Panc1 (cell line): Measurements from ENCODE around the gene OGFOD2. TPM values are rescaled to one million over a fixed set of nuclear protein-coding genes. Genes with fewer than 3 reads are reported as not detected.
A peak's percentile ranks its signal among the peaks of the same experiment; 100 is the strongest.

Experiments
- ATAC-seq: fragments of 200-7000 bp; cut with Tn5 transposase; 2 replicates; pipeline ENCODE4 v1.9.1; 2020; ENCODE audit warnings: mild to moderate bottlenecking, moderate library complexity
- BruUV-seq: library from RNA; stranded (reverse); fragments of 400-500 nt; replicated peaks from 2 replicates; lab custom pipeline; 2021; lab: Mats Ljungman, UMichigan
- CTCF ChIA-PET: fragments of 300-600 bp; sonication (Branson Sonifier 250); formaldehyde crosslinking; loops from one replicate; lab custom pipeline; 2022; ENCODE audit warnings: antibody characterized with exemption; lab: Charles Lee
- POLR2A ChIA-PET: fragments of 300-600 bp; sonication (Branson Sonifier 250); formaldehyde crosslinking; loops from one replicate; lab custom pipeline; 2022; ENCODE audit warnings: antibody characterized with exemption; lab: Charles Lee
- DNase-seq: peaks from one replicate; pipeline ENCODE4 v3.0.0-alpha.2; 2010; ENCODE audit warnings: low read depth, low spot score
- H3K27ac ChIP-seq: 2 replicates; pipeline ENCODE4 v1.5.1; 2011; ENCODE audit warnings: mild to moderate bottlenecking, low read length, inconsistent platforms
- H3K27me3 ChIP-seq: fragments of 200-500 bp; sonication (Bioruptor generic); 2 replicates; pipeline ENCODE4 v1.6.0; 2014; ENCODE audit warnings: low read length, inconsistent platforms; ENCODE audit not compliant: control insufficient read depth, insufficient read depth
- H3K36me3 ChIP-seq: fragments of 200-500 bp; sonication (Bioruptor generic); 2 replicates; pipeline ENCODE4 v1.5.1; 2014; ENCODE audit warnings: inconsistent platforms, mild to moderate bottlenecking, low read length, moderate library complexity; ENCODE audit not compliant: control insufficient read depth, insufficient read depth
- H3K4me1 ChIP-seq: 2 replicates; pipeline ENCODE4 v1.5.1; 2011; ENCODE audit warnings: inconsistent platforms, mild to moderate bottlenecking, low read length, moderate library complexity; ENCODE audit not compliant: control insufficient read depth, insufficient read depth
- H3K4me3 ChIP-seq, 2 experiments: 2 replicates each; pipeline ENCODE4 v1.5.1; 2011 to 2012; ENCODE audit warnings: low read depth in 2 of 2, low read length in 2 of 2, mild to moderate bottlenecking in 2 of 2, inconsistent platforms in 1 of 2, moderate library complexity in 1 of 2
- H3K9me3 ChIP-seq: fragments of 200-500 bp; sonication (Bioruptor generic); 2 replicates; pipeline ENCODE4 v1.5.1; 2014; ENCODE audit warnings: low read depth, mild to moderate bottlenecking, inconsistent platforms, low read length, moderate library complexity; ENCODE audit not compliant: control insufficient read depth, insufficient read depth
- POLR2AphosphoS5 ChIP-seq: IDR thresholded peaks from 2 replicates; pipeline ENCODE4 v1.6.1; 2012; ENCODE audit warnings: mild to moderate bottlenecking, low read depth, low read length, moderate library complexity
- SIN3A ChIP-seq: IDR thresholded peaks from 2 replicates; pipeline ENCODE4 v1.6.1; 2012; ENCODE audit warnings: low read depth, mild to moderate bottlenecking, low read length, moderate library complexity, borderline replicate concordance; ENCODE audit not compliant: insufficient read depth
- TCF7L2 ChIP-seq: IDR thresholded peaks from 2 replicates; pipeline ENCODE4 v1.6.1; 2011; ENCODE audit warnings: mild to moderate bottlenecking, low read depth, low read length, inconsistent platforms
- in situ Hi-C: cut with HindIII; loops from 2 replicates; pipeline ENCODE4 v1.10.0; 2016; ENCODE audit warnings: low sequenced_read_pairs, low pct_unique_long_range_greater_than_20kb
- intact Hi-C: fragments of 100-400 bp; cut with micrococcal nuclease; formaldehyde crosslinking; loops from one replicate; pipeline ENCODE4 v1.10.0; 2022; ENCODE audit not compliant: unreplicated experiment
- total RNA-seq: library from RNA; stranded (reverse); gene quantifications from one replicate; pipeline ENCODE4 v1.2.1, GENCODE V29; 2021; ENCODE audit not compliant: unreplicated experiment
- TF ChIP-seq, protein P1 (sequence below), 2 experiments: IDR thresholded peaks; 2 replicates each; pipeline ENCODE4 v1.6.1; 2011 to 2012; ENCODE audit warnings: low read depth in 2 of 2, control low read depth in 1 of 2, low read length in 1 of 2, mild to moderate bottlenecking in 1 of 2, moderate library complexity in 1 of 2; ENCODE audit not compliant: insufficient read depth in 1 of 2
- TF ChIP-seq, protein P2 (sequence below): fragments of 450-650 bp; IDR thresholded peaks from 2 replicates; pipeline ENCODE4 v1.5.1; 2017; ENCODE audit warnings: mild to moderate bottlenecking

OGFOD2 gene
- total RNA-seq, 1 experiment from 2014 or later = 32.0 TPM

DNA sequence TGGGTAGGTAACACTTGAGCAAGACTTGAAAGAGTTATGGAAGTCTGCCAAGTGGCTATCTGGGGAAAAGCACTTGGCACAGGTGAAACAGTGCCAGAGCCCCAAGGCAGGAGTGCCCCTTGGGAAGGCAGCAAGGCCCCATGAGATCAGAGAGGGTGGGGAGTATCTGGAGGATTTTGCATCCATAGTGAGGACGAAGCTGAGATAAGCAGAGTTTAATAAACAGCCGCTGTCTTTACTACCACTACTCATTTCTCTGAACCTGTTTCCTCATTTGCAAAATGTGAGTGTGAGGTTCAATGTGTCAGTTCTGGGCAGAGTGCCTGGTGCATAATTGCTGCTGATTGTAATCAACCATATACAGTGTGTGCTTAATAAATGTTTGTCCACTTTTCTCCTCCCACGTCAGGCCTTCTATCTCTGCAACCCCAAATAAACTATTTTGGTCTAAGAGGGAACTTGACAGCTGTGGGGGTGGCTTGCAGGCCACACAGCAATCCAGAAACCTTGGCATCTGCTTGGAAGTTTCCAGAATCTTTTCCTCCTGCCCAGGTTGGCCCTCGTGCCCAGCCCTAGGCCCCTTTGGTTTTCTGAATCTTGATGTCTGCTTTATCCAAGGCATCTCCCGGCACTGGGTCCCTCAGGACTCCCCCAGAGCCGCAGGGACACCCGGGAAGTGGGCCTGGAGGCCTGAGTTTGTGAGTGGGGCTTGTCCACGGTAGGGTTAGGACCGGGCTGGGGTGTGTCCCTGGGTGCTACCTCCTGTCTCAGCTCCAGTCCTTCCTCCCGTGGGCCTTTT is 13.3 kb upstream of the OGFOD2 start:
- POLR2A ChIA-PET = no interaction called here
- CTCF ChIA-PET = no interaction called here
- Histone ChIP-seq H3K4me3 (no peak overlapping the region), H3K27me3 (no peaks in the 10 kb centered on the region), H3K4me1 (peaks cover 36% of the 10 kb centered on the region), H3K9me3 (no peaks in the 10 kb centered on the region), H3K36me3 (no peaks in the 10 kb centered on the region; the same call in none of the 2 replicates), H3K27ac (peak overlapping the region; percentile 55; the same call in 1 of the 2 replicates)
- intact Hi-C loops (no loop called here), in situ Hi-C loops (no loop called here)
- no peak for ATAC-seq
- TF ChIP-seq, protein P1, sequence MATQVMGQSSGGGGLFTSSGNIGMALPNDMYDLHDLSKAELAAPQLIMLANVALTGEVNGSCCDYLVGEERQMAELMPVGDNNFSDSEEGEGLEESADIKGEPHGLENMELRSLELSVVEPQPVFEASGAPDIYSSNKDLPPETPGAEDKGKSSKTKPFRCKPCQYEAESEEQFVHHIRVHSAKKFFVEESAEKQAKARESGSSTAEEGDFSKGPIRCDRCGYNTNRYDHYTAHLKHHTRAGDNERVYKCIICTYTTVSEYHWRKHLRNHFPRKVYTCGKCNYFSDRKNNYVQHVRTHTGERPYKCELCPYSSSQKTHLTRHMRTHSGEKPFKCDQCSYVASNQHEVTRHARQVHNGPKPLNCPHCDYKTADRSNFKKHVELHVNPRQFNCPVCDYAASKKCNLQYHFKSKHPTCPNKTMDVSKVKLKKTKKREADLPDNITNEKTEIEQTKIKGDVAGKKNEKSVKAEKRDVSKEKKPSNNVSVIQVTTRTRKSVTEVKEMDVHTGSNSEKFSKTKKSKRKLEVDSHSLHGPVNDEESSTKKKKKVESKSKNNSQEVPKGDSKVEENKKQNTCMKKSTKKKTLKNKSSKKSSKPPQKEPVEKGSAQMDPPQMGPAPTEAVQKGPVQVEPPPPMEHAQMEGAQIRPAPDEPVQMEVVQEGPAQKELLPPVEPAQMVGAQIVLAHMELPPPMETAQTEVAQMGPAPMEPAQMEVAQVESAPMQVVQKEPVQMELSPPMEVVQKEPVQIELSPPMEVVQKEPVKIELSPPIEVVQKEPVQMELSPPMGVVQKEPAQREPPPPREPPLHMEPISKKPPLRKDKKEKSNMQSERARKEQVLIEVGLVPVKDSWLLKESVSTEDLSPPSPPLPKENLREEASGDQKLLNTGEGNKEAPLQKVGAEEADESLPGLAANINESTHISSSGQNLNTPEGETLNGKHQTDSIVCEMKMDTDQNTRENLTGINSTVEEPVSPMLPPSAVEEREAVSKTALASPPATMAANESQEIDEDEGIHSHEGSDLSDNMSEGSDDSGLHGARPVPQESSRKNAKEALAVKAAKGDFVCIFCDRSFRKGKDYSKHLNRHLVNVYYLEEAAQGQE (IDR thresholded peaks at IDR 0.05; ENCODE audit: insufficient read depth in 1 of 2, low read depth in 2 of 2, low read length in 1 of 2) = no peak
- TF ChIP-seq, protein P2, sequence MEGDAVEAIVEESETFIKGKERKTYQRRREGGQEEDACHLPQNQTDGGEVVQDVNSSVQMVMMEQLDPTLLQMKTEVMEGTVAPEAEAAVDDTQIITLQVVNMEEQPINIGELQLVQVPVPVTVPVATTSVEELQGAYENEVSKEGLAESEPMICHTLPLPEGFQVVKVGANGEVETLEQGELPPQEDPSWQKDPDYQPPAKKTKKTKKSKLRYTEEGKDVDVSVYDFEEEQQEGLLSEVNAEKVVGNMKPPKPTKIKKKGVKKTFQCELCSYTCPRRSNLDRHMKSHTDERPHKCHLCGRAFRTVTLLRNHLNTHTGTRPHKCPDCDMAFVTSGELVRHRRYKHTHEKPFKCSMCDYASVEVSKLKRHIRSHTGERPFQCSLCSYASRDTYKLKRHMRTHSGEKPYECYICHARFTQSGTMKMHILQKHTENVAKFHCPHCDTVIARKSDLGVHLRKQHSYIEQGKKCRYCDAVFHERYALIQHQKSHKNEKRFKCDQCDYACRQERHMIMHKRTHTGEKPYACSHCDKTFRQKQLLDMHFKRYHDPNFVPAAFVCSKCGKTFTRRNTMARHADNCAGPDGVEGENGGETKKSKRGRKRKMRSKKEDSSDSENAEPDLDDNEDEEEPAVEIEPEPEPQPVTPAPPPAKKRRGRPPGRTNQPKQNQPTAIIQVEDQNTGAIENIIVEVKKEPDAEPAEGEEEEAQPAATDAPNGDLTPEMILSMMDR = no peak
- TF ChIP-seq TCF7L2 (0 out of 2 replicates have a peak, but pooled peaks have one; percentile 38), SIN3A (no peak)
- BruUV-seq = no TSS peak
- no peak for DNase-seq

DNA sequence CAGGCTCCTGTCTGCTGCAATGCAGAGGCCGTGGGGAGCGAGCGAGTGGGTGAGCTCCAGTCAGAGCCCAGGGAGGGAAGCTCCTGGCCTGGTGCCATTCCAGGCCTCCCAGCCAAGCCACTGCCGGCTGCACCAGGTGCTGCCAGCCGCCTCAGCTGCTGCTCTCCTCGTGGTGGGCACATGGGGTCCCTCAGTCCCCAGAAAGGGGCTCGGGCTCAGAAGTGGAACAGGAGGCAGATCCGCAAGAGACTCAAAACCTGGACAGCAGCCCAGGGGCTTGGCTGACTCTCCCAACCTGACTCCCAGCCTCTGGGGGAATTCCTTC is 11.1 kb upstream of the OGFOD2 start:
- ATAC-seq (no peak), DNase-seq (no peak)
- no peak for TF ChIP-seq TCF7L2
- TF ChIP-seq, protein P1 (IDR thresholded peaks at IDR 0.05; ENCODE audit: insufficient read depth in 1 of 2, low read depth in 2 of 2, low read length in 1 of 2) = no peak
- TF ChIP-seq, protein P2 = no peak
- TF ChIP-seq POLR2AphosphoS5 = no peak
- TF ChIP-seq SIN3A = no peak
- BruUV-seq = no TSS peak
- H3K27ac ChIP-seq = peak overlapping the region; percentile 73; the same call in 1 of the 2 replicates
- ChIA-PET POLR2A (interaction anchor here (0.6 kb wide), 1 partner anchor 158 kb away, joined by 4 read pairs; no protein-coding TSS in a partner anchor), CTCF (no interaction called here)
- H3K27me3 ChIP-seq = no peaks in the 10 kb centered on the region
- intact Hi-C loops = no loop called here
- H3K36me3 ChIP-seq = no peaks in the 10 kb centered on the region; the same call in 1 of the 2 replicates
- H3K9me3 ChIP-seq = no peaks in the 10 kb centered on the region
- no peak overlapping the region for H3K4me3 ChIP-seq
- peaks cover 39% of the 10 kb centered on the region for H3K4me1 ChIP-seq
- in situ Hi-C loops = no loop called here
